Cardiac muscle cell (in vitro differentiated cells and primary cell): ENCODE measurements around the gene MCAT. TPM values are rescaled to one million over a fixed set of nuclear protein-coding genes. Genes with fewer than 3 reads are reported as not detected.

Source experiments
- DNase-seq, 2 donors: peaks; one replicate each; pipeline versions ENCODE4 v3.0.0 to v3.0.0-alpha.2; 2010 to 2017; ENCODE audit warnings: low read depth in 1 of 2, low spot score in 1 of 2
- H3K27ac ChIP-seq: fragments of 200-600 bp; sonication (generic); 2 replicates; pipeline ENCODE4 v1.5.1; 2016
- H3K27me3 ChIP-seq: fragments of 200-600 bp; sonication (generic); 2 replicates; pipeline ENCODE4 v1.6.0; 2016; ENCODE audit warnings: control low read depth
- H3K36me3 ChIP-seq: fragments of 200-600 bp; sonication (generic); 2 replicates; pipeline ENCODE4 v1.5.1; 2016; ENCODE audit warnings: control low read depth
- H3K4me1 ChIP-seq: fragments of 200-600 bp; sonication (generic); 2 replicates; pipeline ENCODE4 v1.8.1; 2017; ENCODE audit warnings: low read depth, mild to moderate bottlenecking, mixed run types
- H3K4me3 ChIP-seq: fragments of 200-600 bp; sonication (generic); 2 replicates; pipeline ENCODE4 v1.5.1; 2016; ENCODE audit warnings: mild to moderate bottlenecking
- H3K9me3 ChIP-seq: fragments of 200-600 bp; sonication (generic); 2 replicates; pipeline ENCODE4 v1.5.1; 2017; ENCODE audit warnings: low read depth, mild to moderate bottlenecking, control low read depth
- CTCF ChIP-seq: IDR thresholded peaks from 2 replicates; pipeline ENCODE4 v1.5.1; 2012; ENCODE audit warnings: low read depth, mild to moderate bottlenecking, low read length
- polyA plus RNA-seq: library from polyadenylated mRNA; unstranded; fragments of >200 nt; fragmentation: Nextera tagmentation; extraction: Ambion mirVana; gene quantifications from 2 replicates; pipeline ENCODE4 v1.2.1, GENCODE V29; 2016
- total RNA-seq: library from RNA; depleted of rRNA; stranded (reverse); fragments of >200 nt; gene quantifications from 2 replicates; pipeline ENCODE4 v1.2.3, GENCODE V29; 2016

Gene MCAT
- total and polyA plus RNA-seq, 2 experiments from 2014 or later: 46.8 to 47.1 TPM

- H3K27me3 ChIP-seq: no peaks in the 10 kb centered on the region
- peaks cover 10% of the 10 kb centered on the region for H3K36me3 ChIP-seq
- no peaks in the 10 kb centered on the region for H3K9me3 ChIP-seq
- no peak overlapping the region for H3K4me3 ChIP-seq
- no peak for TF ChIP-seq CTCF
- no peak for DNase-seq
- H3K27ac ChIP-seq: no peak overlapping the region
- H3K4me1 ChIP-seq: no peaks in the 10 kb centered on the region
Observed at GRCh38 chr22:43176090-43176489, 32.9 kb upstream of the MCAT start.

GRCh38 chr22:43174941-43175531 is 31.8 kb upstream of the MCAT start:
- no peak overlapping the region for H3K27ac ChIP-seq
- TF ChIP-seq CTCF: no peak
- H3K4me1 ChIP-seq: no peaks in the 10 kb centered on the region
- H3K4me3 ChIP-seq: no peak overlapping the region
- H3K9me3 ChIP-seq: no peaks in the 10 kb centered on the region
- H3K27me3 ChIP-seq: no peaks in the 10 kb centered on the region
- peaks cover 14% of the 10 kb centered on the region for H3K36me3 ChIP-seq
- DNase-seq: no peak

GRCh38 chr22:43173976-43174720 is 30.9 kb upstream of the MCAT start:
- DNase-seq: no peak
- peaks cover 8% of the 10 kb centered on the region for H3K36me3 ChIP-seq
- TF ChIP-seq CTCF: no peak
- no peak overlapping the region for H3K4me3 ChIP-seq
- H3K27me3 ChIP-seq: no peaks in the 10 kb centered on the region
- no peaks in the 10 kb centered on the region for H3K9me3 ChIP-seq
- no peaks in the 10 kb centered on the region for H3K4me1 ChIP-seq
- no peak overlapping the region for H3K27ac ChIP-seq

GRCh38 chr22:43173566-43173965 is 30.4 kb upstream of the MCAT start:
- no peaks in the 10 kb centered on the region for H3K9me3 ChIP-seq
- no peak for TF ChIP-seq CTCF
- no peak overlapping the region for H3K4me3 ChIP-seq
- peaks cover 8% of the 10 kb centered on the region for H3K36me3 ChIP-seq
- no peak for DNase-seq
- no peaks in the 10 kb centered on the region for H3K27me3 ChIP-seq
- H3K27ac ChIP-seq: no peak overlapping the region
- H3K4me1 ChIP-seq: no peaks in the 10 kb centered on the region

- Histone ChIP-seq H3K9me3 (no peaks in the 10 kb centered on the region), H3K4me3 (no peak overlapping the region), H3K4me1 (no peaks in the 10 kb centered on the region), H3K27ac (no peak overlapping the region), H3K27me3 (no peaks in the 10 kb centered on the region), H3K36me3 (peaks cover 11% of the 10 kb centered on the region)
- TF ChIP-seq CTCF: no peak
- DNase-seq: no peak
Observed at GRCh38 chr22:43172191-43172590, 29.0 kb upstream of the MCAT start.
